A673 (cell line): ENCODE data around the gene DUSP6. TPM values are rescaled to one million over a fixed set of nuclear protein-coding genes. Genes with fewer than 3 reads are reported as not detected.

Experiments used
- BruUV-seq: library from RNA; stranded (reverse); fragments of 400-500 nt; replicated peaks from 2 replicates; lab custom pipeline; 2021; lab: Mats Ljungman, UMichigan
- CTCF ChIA-PET: fragments of 300-600 bp; sonication (Branson Sonifier 250); formaldehyde crosslinking; loops from one replicate; lab custom pipeline; 2022; ENCODE audit warnings: antibody characterized with exemption; lab: Charles Lee
- POLR2A ChIA-PET: fragments of 300-600 bp; sonication (Branson Sonifier 250); formaldehyde crosslinking; loops from one replicate; lab custom pipeline; 2022; ENCODE audit warnings: antibody characterized with exemption; ENCODE audit not compliant: low non-redundant PET; lab: Charles Lee
- DNase-seq: peaks from one replicate; pipeline ENCODE4 v3.0.0-alpha.2; 2015; ENCODE audit warnings: low spot score
- H3K27ac ChIP-seq: fragments of 200-600 bp; sonication (generic); 2 replicates; pipeline ENCODE4 v1.5.1; 2016; ENCODE audit warnings: mixed run types, low read depth, mild to moderate bottlenecking, mixed read lengths, antibody characterized with exemption, low read length; ENCODE audit not compliant: poor library complexity, severe bottlenecking
- H3K27me3 ChIP-seq: fragments of 200-600 bp; sonication (generic); replicated peaks from 2 replicates; pipeline ENCODE4 v1.6.1; 2017; ENCODE audit warnings: mixed run types, low read depth, mild to moderate bottlenecking, mixed read lengths, antibody characterized with exemption, low read length; ENCODE audit not compliant: insufficient read depth, poor library complexity
- H3K36me3 ChIP-seq: fragments of 200-600 bp; sonication (generic); 2 replicates; pipeline ENCODE4 v1.6.1; 2016; ENCODE audit warnings: mixed run types, mild to moderate bottlenecking, mixed read lengths, antibody characterized with exemption, low read length; ENCODE audit not compliant: insufficient read depth, poor library complexity, severe bottlenecking
- H3K4me1 ChIP-seq: fragments of 200-600 bp; sonication (generic); 2 replicates; pipeline ENCODE4 v1.6.1; 2017; ENCODE audit warnings: mixed run types, mild to moderate bottlenecking, mixed read lengths, antibody characterized with exemption, low read length; ENCODE audit not compliant: insufficient read depth, poor library complexity, severe bottlenecking
- H3K4me3 ChIP-seq: fragments of 200-600 bp; sonication (generic); 2 replicates; pipeline ENCODE4 v1.5.1; 2016; ENCODE audit warnings: low read depth, mixed run types, mild to moderate bottlenecking, mixed read lengths, low read length; ENCODE audit not compliant: poor library complexity, severe bottlenecking
- H3K9me3 ChIP-seq: fragments of 200-600 bp; sonication (generic); 2 replicates; pipeline ENCODE4 v1.6.1; 2016; ENCODE audit warnings: mixed run types, low read depth, mild to moderate bottlenecking, mixed read lengths, antibody characterized with exemption, low read length; ENCODE audit not compliant: poor library complexity, severe bottlenecking
- EZH2 ChIP-seq: fragments of 200-600 bp; sonication (generic); IDR thresholded peaks from 2 replicates; pipeline ENCODE4 v1.6.1; 2017; ENCODE audit warnings: borderline replicate concordance, low read depth, mild to moderate bottlenecking, mixed read lengths, antibody characterized with exemption, low read length; ENCODE audit not compliant: poor library complexity, severe bottlenecking
- intact Hi-C: fragments of 100-400 bp; cut with micrococcal nuclease; formaldehyde crosslinking; loops from one replicate; pipeline ENCODE4 v1.10.0; 2022; ENCODE audit not compliant: unreplicated experiment
- total RNA-seq: library from RNA; stranded (reverse); gene quantifications from 2 replicates; pipeline ENCODE4 v1.2.3, GENCODE V29; 2021
- TF ChIP-seq, protein P1 (sequence below): fragments of 300-800, 200-600 bp; sonication (generic); conservative IDR thresholded peaks from 2 replicates; pipeline ENCODE4 v1.5.1; 2017; ENCODE audit warnings: low read depth, mild to moderate bottlenecking, antibody characterized with exemption, low read length, moderate library complexity, mixed read lengths

Gene DUSP6
- total RNA-seq, 1 experiment from 2014 or later = 226 TPM

- H3K9me3 ChIP-seq = no peaks in the 10 kb centered on the region
- H3K27me3 ChIP-seq = no peaks in the 10 kb centered on the region
- H3K4me1 ChIP-seq = peaks cover 58% of the 10 kb centered on the region
- no peak for DNase-seq
- intact Hi-C loops = no loop called here
- no TSS peak for BruUV-seq
- H3K4me3 ChIP-seq = no peak overlapping the region
- H3K27ac ChIP-seq = no peak overlapping the region
- CTCF ChIA-PET = no interaction called here
- TF ChIP-seq EZH2 = no peak
- TF ChIP-seq, protein P1, sequence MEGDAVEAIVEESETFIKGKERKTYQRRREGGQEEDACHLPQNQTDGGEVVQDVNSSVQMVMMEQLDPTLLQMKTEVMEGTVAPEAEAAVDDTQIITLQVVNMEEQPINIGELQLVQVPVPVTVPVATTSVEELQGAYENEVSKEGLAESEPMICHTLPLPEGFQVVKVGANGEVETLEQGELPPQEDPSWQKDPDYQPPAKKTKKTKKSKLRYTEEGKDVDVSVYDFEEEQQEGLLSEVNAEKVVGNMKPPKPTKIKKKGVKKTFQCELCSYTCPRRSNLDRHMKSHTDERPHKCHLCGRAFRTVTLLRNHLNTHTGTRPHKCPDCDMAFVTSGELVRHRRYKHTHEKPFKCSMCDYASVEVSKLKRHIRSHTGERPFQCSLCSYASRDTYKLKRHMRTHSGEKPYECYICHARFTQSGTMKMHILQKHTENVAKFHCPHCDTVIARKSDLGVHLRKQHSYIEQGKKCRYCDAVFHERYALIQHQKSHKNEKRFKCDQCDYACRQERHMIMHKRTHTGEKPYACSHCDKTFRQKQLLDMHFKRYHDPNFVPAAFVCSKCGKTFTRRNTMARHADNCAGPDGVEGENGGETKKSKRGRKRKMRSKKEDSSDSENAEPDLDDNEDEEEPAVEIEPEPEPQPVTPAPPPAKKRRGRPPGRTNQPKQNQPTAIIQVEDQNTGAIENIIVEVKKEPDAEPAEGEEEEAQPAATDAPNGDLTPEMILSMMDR = no peak
- POLR2A ChIA-PET = no interaction called here
- no peaks in the 10 kb centered on the region for H3K36me3 ChIP-seq
Observed at GRCh38 chr12:89366676-89367364, 14.5 kb upstream of the DUSP6 start.

DNA sequence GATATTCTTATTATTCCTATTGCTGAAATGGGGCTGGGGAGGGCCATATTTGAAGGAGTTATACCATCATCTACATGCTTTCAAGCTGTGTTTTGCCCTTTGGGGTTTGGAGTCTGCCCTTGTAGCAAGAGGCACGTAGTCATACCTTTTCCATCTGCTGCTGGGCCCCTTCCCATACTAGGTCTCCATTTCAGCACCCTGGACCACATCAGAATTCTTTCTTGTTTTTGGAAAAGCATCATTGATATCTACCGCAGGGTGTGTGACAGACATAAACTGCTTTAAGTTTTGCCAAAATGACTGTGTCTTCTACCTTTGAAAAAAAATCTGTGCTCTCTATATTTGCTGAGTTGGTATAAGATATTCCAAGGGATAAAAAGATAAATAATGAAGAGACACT lies 12.3 kb upstream of the DUSP6 start:
- Histone ChIP-seq H3K9me3 (no peaks in the 10 kb centered on the region), H3K36me3 (no peaks in the 10 kb centered on the region), H3K4me1 (peaks cover 41% of the 10 kb centered on the region), H3K4me3 (no peak overlapping the region), H3K27me3 (no peaks in the 10 kb centered on the region), H3K27ac (no peak overlapping the region)
- BruUV-seq = no TSS peak
- TF ChIP-seq, protein P1 = no peak
- no peak for TF ChIP-seq EZH2
- DNase-seq = no peak
- intact Hi-C loops = no loop called here
- POLR2A ChIA-PET = no interaction called here
- CTCF ChIA-PET = no interaction called here

DNA sequence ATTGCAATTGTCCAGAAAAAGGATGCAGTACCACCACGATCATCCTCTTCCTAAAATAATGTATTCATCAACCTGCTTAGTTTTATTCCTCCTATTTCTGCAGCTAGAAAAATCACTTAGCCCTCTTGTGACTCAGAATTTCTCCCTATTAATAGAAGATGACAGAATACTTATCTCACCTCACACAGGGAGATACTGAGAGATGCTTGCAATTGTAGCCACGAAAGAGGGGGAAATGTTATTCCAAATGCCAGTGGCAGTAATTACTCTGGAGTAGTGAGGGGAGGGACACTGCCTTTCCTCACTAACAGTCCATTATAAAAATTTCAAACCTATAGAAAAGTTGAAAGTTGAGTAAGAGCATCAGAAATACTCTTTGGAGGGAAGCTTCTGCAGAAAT lies 11.8 kb upstream of the DUSP6 start:
- POLR2A ChIA-PET = interaction anchor here (0.5 kb wide), 1 partner anchor 18 kb away, joined by 4 read pairs; no protein-coding TSS in a partner anchor

More for the DNA sequence above, 11.8 kb upstream of the DUSP6 start:
- CTCF ChIA-PET = no interaction called here
- H3K27me3 ChIP-seq = no peaks in the 10 kb centered on the region
- H3K27ac ChIP-seq = no peak overlapping the region
- no TSS peak for BruUV-seq
- TF ChIP-seq EZH2 = no peak
- TF ChIP-seq, protein P1 = no peak
- intact Hi-C loops = no loop called here
- no peaks in the 10 kb centered on the region for H3K9me3 ChIP-seq
- DNase-seq = no peak
- no peaks in the 10 kb centered on the region for H3K36me3 ChIP-seq
- H3K4me1 ChIP-seq = peaks cover 40% of the 10 kb centered on the region
- H3K4me3 ChIP-seq = no peak overlapping the region
